Peyer's patch (tissue), 4 donors: ENCODE measurements around the gene MAGI2. TPM values are rescaled to one million over a fixed set of nuclear protein-coding genes. Genes with fewer than 3 reads are reported as not detected.

Source experiments
- DNase-seq, 3 donors: peaks; one replicate each; pipeline ENCODE4 v3.0.0-alpha.2; 2017 to 2019
- H3K27ac ChIP-seq, 4 donors: fragments of 200-600 bp; sonication (generic); one replicate each; pipeline ENCODE4 v1.5.1; 2016 to 2019
- H3K27me3 ChIP-seq, 2 donors: fragments of 200-600 bp; sonication (generic); one replicate each; pipeline ENCODE4 v1.5.1; 2019
- H3K36me3 ChIP-seq, 3 donors: fragments of 200-600 bp; sonication (generic); one replicate each; pipeline ENCODE4 v1.5.1; 2016 to 2019
- H3K4me1 ChIP-seq, 4 donors: fragments of 200-600 bp; sonication (generic); one replicate each; pipeline ENCODE4 v1.5.1; 2016 to 2019
- H3K4me3 ChIP-seq, 4 donors: fragments of 200-600 bp; sonication (generic); 1 replicate in 3 of 4; 2 replicates in 1 of 4; pipeline ENCODE4 v1.5.1; 2016 to 2019; ENCODE audit warnings: mild to moderate bottlenecking in 1 of 4
- H3K9me3 ChIP-seq, 4 donors: fragments of 200-600 bp; sonication (generic); one replicate each; pipeline ENCODE4 v1.5.1; 2016 to 2019; ENCODE audit warnings: mild to moderate bottlenecking in 1 of 4
- POLR2A ChIP-seq, 2 donors: fragments of 450-650 bp; IDR thresholded peaks; one replicate each; pipeline ENCODE4 v1.5.1; 2017; ENCODE audit warnings: antibody characterized with exemption in 2 of 2, mild to moderate bottlenecking in 2 of 2, moderate library complexity in 2 of 2
- total RNA-seq, 4 donors: library from RNA; depleted of rRNA; stranded (reverse); fragments of >200 nt; gene quantifications; one replicate each; pipeline ENCODE4 v1.1.0, GENCODE V29; 2016
- TF ChIP-seq, protein P1 (sequence below), 6 experiments: fragments of 450-650 bp in 4 of 6; fragments of 200-600 bp in 2 of 6; sonication (generic) in 1 of 6; IDR thresholded peaks; one replicate each; pipeline ENCODE4 v1.5.1; 2017 to 2019; ENCODE audit warnings: antibody characterized with exemption in 6 of 6, mild to moderate bottlenecking in 3 of 6, moderate library complexity in 1 of 6

MAGI2 gene
- total RNA-seq, 4 donors from 2014 or later = 1.6 to 12.4 (median 2.8) TPM

DNA sequence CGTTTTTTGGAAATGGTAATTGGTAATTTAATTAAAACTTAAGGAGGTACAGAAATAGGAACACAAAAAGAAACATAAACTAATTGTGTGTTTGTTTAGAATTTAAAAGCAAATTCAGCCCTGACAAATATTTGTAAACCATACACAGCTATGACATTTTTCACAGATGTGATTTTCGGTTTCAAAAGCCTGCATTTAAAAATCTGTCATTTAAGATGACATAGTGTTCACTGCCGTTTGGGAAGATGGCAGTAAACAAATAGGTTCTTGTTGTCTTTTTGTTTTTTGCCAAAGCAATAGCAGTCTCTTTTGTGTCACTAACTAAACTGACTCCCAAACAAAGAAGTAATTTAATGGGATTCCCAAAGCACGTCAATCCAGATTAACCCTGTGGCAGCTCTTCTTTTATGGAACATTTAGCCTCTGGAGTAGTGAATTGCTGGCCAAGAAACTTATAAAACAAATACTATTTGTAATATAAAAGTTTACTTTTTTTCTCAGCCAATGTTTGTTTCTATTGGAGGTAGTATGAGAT is 957.3 kb downstream of the MAGI2 start:
- no peak for TF ChIP-seq POLR2A (IDR thresholded peaks at IDR 0.05)
- TF ChIP-seq, protein P1, sequence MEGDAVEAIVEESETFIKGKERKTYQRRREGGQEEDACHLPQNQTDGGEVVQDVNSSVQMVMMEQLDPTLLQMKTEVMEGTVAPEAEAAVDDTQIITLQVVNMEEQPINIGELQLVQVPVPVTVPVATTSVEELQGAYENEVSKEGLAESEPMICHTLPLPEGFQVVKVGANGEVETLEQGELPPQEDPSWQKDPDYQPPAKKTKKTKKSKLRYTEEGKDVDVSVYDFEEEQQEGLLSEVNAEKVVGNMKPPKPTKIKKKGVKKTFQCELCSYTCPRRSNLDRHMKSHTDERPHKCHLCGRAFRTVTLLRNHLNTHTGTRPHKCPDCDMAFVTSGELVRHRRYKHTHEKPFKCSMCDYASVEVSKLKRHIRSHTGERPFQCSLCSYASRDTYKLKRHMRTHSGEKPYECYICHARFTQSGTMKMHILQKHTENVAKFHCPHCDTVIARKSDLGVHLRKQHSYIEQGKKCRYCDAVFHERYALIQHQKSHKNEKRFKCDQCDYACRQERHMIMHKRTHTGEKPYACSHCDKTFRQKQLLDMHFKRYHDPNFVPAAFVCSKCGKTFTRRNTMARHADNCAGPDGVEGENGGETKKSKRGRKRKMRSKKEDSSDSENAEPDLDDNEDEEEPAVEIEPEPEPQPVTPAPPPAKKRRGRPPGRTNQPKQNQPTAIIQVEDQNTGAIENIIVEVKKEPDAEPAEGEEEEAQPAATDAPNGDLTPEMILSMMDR (IDR thresholded peaks at IDR 0.05) = no peak
- DNase-seq = no peak
- Histone ChIP-seq H3K27me3 (no peaks in the 10 kb centered on the region), H3K4me3 (no peak overlapping the region), H3K4me1 (no peaks in the 10 kb centered on the region), H3K36me3 (no peaks in the 10 kb centered on the region), H3K27ac (no peak overlapping the region), H3K9me3 (no peaks in the 10 kb centered on the region)

DNA sequence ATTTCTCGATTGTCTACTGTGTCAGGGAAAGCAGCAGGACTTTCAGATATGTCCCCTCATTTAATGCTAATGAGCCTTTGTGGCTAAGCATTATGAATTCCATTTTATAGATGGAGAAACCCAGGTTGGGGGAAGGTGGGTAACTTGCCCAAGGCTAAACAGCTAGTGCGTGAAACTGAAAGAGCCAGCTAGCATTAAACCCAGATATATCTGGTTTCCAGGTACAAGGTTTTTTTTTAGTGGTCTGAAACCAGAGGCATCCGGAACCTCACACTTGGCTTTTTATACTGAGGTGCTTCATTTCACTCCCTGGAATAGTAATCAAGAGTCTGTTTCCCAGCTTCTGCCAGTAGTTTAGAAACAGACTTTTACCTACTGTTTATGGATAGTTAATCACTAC is 960.1 kb downstream of the MAGI2 start:
- Histone ChIP-seq H3K4me1 (no peaks in the 10 kb centered on the region), H3K9me3 (no peaks in the 10 kb centered on the region), H3K27me3 (no peaks in the 10 kb centered on the region), H3K4me3 (no peak overlapping the region), H3K27ac (no peak overlapping the region), H3K36me3 (no peaks in the 10 kb centered on the region)
- TF ChIP-seq, protein P1 (IDR thresholded peaks at IDR 0.05) = no peak
- TF ChIP-seq POLR2A (IDR thresholded peaks at IDR 0.05) = no peak
- DNase-seq = no peak

DNA sequence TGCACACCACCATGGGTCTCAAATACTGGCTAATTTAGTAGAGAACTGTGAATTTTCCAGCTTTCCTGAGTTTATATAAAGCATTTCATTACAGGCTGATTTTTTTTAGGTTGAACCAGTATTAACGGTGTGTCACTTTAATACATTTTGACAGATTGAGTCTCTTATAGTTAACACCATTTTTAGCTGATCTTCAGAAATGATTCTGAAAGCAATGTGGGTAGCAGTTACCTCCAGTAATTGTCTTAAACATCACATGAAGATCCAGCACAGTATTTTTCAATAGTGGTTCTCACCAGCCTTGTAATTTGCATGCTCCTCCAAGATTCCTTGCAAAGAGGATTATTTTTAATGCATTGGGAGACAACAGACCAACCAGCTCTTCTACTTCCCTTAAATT is 961.3 kb downstream of the MAGI2 start:
- Histone ChIP-seq H3K4me1 (no peaks in the 10 kb centered on the region), H3K27me3 (no peaks in the 10 kb centered on the region), H3K4me3 (no peak overlapping the region), H3K27ac (no peak overlapping the region), H3K9me3 (no peaks in the 10 kb centered on the region), H3K36me3 (no peaks in the 10 kb centered on the region)
- TF ChIP-seq, protein P1 (IDR thresholded peaks at IDR 0.05) = no peak
- TF ChIP-seq POLR2A (IDR thresholded peaks at IDR 0.05) = no peak
- DNase-seq = no peak

DNA sequence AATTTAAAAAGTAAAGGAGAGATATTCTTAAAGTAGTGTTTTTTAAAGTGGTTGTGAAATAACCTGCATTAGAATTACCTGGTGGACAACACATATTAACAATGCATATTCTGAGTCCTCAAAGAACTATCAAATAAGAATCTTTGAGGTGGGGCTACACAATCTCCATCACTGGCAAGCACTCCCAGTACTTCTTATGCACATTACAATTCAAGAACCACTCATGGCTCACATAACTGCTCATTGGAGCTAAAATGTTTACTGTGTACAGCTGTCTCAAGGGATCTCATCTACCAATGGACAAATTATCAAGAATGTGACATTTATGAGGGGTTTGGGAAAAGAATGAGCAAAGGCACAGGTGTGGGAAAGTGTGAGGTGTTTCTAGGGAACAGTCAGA is 962.9 kb downstream of the MAGI2 start:
- TF ChIP-seq, protein P1 (IDR thresholded peaks at IDR 0.05) = no peak
- TF ChIP-seq POLR2A (IDR thresholded peaks at IDR 0.05) = no peak
- H3K9me3 ChIP-seq = no peaks in the 10 kb centered on the region
- no peaks in the 10 kb centered on the region for H3K27me3 ChIP-seq
- no peaks in the 10 kb centered on the region for H3K36me3 ChIP-seq
- no peak overlapping the region for H3K4me3 ChIP-seq
- H3K4me1 ChIP-seq = no peaks in the 10 kb centered on the region
- DNase-seq = no peak
- no peak overlapping the region for H3K27ac ChIP-seq

DNA sequence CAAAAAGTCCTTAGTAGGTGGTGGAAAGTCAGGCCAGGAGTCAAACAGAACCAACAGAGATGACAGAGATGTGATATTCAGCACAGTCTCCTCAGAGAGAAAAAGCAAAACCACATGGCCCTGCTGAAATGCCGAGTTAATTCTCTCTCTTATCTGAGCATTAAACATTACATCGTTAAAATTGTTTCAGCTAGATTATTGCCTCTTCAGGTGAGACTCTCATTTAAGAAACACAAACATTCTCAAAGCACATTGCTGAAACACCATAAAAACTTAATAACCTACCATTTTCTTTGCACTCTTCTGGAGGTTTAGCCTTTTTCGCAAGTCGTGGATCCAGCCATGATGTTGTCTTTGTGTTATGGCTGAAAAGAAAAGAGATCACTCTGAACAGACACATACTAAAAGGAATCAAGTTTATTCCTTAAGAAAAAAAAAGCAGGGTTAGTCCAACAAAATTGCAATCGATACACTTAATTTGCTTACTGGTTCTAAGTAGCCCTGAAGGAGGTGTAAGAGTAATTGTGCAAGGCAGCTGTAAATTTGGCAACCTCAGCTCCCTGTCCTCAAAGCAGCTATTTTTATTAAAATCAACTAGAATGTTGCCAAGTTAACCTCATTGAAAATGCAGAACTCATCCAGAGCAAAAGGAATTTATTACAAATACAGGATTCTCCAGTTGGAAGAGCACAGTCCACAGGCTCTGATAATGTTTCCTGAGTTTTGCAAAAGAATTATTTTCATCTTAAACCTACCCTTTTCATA is 963.8 kb downstream of the MAGI2 start:
- Histone ChIP-seq H3K4me3 (no peak overlapping the region), H3K9me3 (no peaks in the 10 kb centered on the region), H3K27ac (no peak overlapping the region), H3K36me3 (no peaks in the 10 kb centered on the region), H3K4me1 (no peaks in the 10 kb centered on the region), H3K27me3 (no peaks in the 10 kb centered on the region)
- no peak for DNase-seq
- TF ChIP-seq, protein P1 (IDR thresholded peaks at IDR 0.05) = no peak
- TF ChIP-seq POLR2A (IDR thresholded peaks at IDR 0.05) = no peak
